ENCODE data around the gene NIPBL.

The NIPBL gene

DNA sequence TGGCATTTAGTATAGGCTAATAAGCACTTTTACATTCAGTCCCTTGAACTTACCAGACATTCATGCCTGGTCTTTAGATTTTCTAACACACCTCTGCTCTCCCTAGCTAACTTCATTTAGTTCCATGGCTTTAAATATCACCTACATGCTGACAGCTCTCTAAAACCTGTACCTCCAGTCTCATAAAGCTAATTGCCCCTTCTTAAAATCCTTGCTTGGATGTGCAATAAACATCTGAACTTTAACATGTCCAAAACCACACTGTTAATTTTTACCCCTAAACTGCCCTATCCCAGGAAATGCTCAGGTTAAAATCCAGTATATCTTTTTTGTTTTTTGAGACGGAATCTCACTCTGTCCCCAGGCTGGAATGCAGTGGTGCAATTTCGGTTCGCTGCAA lies 232.8 kb downstream of the NIPBL start:
- DNase-seq, result no peak

DNA sequence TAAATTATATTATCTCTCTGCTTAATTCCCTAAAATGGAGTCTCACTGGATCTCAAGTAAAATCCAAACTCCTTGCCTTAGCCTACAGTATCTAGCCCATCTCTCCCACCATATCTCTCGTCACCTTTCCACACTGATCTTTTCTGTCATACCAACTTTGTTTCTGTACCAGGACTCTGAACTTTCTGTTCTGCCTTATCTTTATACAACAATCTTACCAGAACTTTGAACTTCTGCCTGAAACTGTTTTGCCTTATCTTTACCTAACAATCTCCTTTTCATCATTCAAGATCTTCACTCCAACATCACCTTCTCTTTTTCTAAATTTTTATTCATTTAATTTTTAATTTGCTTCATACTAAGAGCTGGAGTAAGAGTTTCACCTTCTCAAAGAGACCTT lies 233.6 kb downstream of the NIPBL start:
- DNase-seq, result no peak

DNA sequence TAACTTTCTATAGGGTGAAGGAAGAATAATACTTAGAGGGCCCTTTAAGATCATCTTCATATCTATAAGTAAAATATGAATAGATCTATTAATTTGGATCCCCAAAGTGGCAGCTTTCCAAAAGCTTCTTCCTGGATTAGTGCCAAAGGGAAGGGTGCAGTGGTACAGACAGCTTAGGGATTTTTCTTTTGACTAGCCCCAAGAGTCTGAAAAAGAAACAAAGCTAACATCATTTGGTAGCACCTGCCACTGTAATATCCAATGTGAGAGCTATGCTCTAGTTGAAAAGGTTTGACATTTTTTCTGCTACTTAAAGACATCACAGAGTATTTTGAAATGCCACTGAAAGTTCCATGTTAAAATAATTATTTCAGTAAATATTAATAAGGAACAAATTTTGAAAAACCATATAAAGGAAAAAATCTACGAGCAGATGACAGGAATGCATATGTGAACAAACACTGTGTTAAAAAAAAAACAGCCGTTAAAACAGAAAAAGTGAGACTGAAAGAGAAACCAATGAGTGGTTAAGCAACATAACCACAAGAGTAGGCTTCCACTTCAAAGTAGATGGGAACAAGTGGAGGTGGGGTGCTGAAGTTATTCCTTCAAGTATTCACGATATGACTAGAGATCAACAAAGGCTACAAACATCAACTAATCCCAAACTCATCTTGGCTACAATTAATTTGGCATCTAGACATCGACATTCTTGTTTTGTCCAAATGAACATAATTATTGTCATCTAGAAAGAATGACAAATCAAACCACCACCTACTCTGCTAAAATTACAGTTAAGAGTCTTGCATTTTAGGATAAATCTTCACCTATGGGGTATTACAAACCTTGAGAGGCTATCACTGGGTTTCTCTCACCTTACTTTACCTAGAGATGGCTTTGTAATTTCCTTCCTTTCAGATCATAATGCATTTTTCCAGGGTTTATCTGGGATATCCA lies 235.1 kb downstream of the NIPBL start:
- DNase-seq, result no peak

DNA sequence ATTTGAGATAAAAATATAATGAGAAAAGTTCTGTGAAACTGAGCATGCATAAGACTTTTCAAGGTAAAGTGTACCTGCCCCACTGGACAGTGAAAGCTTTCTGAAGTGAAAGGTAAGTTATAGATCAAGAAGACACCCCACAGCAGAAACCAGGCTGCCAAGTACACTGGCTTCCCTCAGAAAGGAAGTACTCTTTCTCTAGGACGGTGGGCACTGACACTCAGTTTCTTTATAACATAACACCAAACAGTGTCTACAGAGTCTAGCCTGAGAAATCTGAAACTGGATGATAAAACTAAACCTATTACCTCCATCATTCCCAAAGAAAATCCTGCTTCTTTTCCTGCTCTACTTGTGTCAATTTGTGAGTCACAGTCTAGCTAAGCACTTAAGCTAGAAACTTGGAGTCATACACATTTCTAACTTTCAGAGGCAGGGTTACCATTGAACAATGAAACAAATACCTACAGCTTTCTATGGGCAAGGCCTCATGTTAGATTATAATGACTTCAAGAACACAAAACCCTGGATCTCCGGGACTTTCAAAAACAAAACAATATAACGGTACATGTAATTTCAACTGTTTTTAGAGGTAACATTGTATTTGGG lies 235.9 kb downstream of the NIPBL start:
- DNase-seq, result no peak

Measured in SW 1271 (cell line).